Measurements from ENCODE around the gene ADAMTS13.

Gene ADAMTS13

GRCh38 chr9:133471551-133472276 is 49.5 kb downstream of the ADAMTS13 start:
- TF ChIP-seq CTCF (conservative IDR thresholded peaks at IDR 0.05; ENCODE audit: low read depth, low read length) = no peak
- H3K4me3 ChIP-seq (ENCODE audit: low read length) = no peak overlapping the region
- no peak for DNase-seq (ENCODE audit: low read depth)

- TF ChIP-seq CTCF (conservative IDR thresholded peaks at IDR 0.05; ENCODE audit: low read depth, low read length) = no peak
- DNase-seq (ENCODE audit: low read depth) = no peak
- no peak overlapping the region for H3K4me3 ChIP-seq (ENCODE audit: low read length)
Measured at GRCh38 chr9:133472277-133472645, 50.1 kb downstream of the ADAMTS13 start.

GRCh38 chr9:133472753-133473378 is 50.7 kb downstream of the ADAMTS13 start:
- DNase-seq (ENCODE audit: low read depth) = no peak
- H3K4me3 ChIP-seq (ENCODE audit: low read length) = no peak overlapping the region

GRCh38 chr9:133473743-133474142 is 51.6 kb downstream of the ADAMTS13 start:
- H3K4me3 ChIP-seq (ENCODE audit: low read length) = no peak overlapping the region
- no peak for TF ChIP-seq CTCF (conservative IDR thresholded peaks at IDR 0.05; ENCODE audit: low read depth, low read length)
- DNase-seq (ENCODE audit: low read depth) = no peak

More at GRCh38 chr9:133472753-133473378, 50.7 kb downstream of the ADAMTS13 start:
- no peak for TF ChIP-seq CTCF (conservative IDR thresholded peaks at IDR 0.05; ENCODE audit: low read depth, low read length)

GRCh38 chr9:133474215-133474614 is 52.0 kb downstream of the ADAMTS13 start:
- no peak for TF ChIP-seq CTCF (conservative IDR thresholded peaks at IDR 0.05; ENCODE audit: low read depth, low read length)
- no peak overlapping the region for H3K4me3 ChIP-seq (ENCODE audit: low read length)
- DNase-seq (ENCODE audit: low read depth) = no peak

- H3K4me3 ChIP-seq (ENCODE audit: low read length) = no peak overlapping the region
- TF ChIP-seq CTCF (conservative IDR thresholded peaks at IDR 0.05; ENCODE audit: low read depth, low read length) = no peak
- no peak for DNase-seq (ENCODE audit: low read depth)
Measured at GRCh38 chr9:133474853-133475252, 52.7 kb downstream of the ADAMTS13 start.

Measured in retinal pigment epithelial cell (primary cell).